ENCODE results near the gene ITIH5.

The ITIH5 gene

DNA sequence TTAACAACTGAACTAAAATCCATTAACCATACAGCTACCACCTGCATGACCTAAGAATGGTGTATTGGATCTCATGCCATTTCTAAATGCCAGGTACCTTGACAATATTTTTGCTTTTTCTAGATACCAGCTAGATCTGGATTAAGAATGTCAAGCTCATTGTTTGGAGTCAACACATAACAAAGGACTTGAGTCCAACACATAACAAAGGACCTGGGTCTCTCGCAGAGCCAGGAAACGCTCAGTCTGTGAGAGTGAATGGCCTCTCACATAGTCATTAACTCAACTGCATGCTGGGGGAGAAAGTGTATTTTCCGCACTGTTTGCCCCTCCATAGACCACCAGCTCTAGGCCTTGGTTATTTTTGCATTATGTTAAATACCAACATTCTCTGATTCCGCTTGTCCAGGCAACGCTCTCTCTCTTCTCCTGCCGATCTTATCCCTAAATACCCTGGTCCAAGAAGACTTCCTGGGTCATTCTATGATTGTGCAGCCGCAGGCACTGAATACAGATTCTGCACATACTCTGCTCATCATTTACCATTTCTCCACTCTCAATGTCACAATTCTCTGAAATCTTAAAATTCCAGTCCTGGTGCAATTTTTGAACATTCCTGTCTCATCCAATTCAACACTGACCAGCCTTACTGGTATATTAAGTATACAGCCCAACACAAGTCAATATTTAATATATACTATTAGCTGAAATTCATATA, 31.2 kb downstream of the ITIH5 start:
- H3K4me3 ChIP-seq (ENCODE audit: low read depth in 1 of 2, low read length in 2 of 2): no peak overlapping the region
- no peak overlapping the region for H3K27ac ChIP-seq (ENCODE audit: low read depth, low read length)
- no peaks in the 10 kb centered on the region for H3K4me1 ChIP-seq (ENCODE audit: control insufficient read depth in 1 of 2, insufficient read depth in 2 of 2, low read length in 2 of 2)
- no peaks in the 10 kb centered on the region for H3K27me3 ChIP-seq (ENCODE audit: control insufficient read depth in 1 of 2, insufficient read depth in 2 of 2, low read length in 2 of 2)
- no peak overlapping the region for H3K9ac ChIP-seq (ENCODE audit: low read depth in 1 of 2, low read length in 2 of 2)
- no peaks in the 10 kb centered on the region for H3K36me3 ChIP-seq (ENCODE audit: control insufficient read depth in 1 of 2, insufficient read depth in 2 of 2, low read length in 2 of 2)
- peaks cover 0 to 4% of the 10 kb centered on the region in 2 donors for H3K9me3 ChIP-seq (ENCODE audit: control insufficient read depth in 1 of 2, low read length in 2 of 2)

DNA sequence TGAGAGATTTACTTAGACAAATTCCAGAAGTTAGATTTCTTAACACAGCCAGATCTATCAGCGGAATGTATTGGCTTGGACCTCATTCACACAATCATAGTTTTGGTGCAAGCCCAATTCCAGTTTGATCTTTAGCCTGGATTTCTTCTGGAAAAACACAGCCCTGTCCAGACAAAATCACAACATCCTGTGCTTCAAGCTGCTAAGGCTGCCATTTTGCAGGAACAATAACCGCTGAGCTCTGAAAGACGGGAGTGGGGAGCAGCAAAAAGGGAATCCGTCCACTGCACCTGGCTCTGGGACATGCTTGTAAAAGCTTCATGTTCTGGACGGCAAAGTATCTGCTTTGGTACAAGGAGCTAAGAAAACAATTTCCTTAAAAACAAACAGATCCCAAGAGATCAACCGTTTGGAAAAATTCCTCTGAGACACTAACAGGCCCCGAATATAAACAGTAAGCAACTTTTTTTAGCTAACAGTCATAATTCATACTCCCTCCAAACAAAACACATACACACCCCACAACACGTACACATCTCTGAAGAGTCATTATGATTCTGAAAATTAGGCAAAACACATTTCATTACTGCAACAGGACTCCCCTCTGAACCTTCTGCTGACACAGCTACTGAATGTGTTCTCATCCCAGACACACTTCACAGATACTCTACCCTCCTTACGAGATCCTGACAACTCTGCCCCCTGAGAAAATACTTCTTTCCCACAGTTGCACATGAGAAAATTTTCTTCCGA, 32.4 kb downstream of the ITIH5 start:
- H3K36me3 ChIP-seq (ENCODE audit: control insufficient read depth in 1 of 2, insufficient read depth in 2 of 2, low read length in 2 of 2): no peaks in the 10 kb centered on the region
- H3K9me3 ChIP-seq (ENCODE audit: control insufficient read depth in 1 of 2, low read length in 2 of 2): peaks cover 0 to 6% of the 10 kb centered on the region in 2 donors
- peak overlapping the region; percentile 49 for H3K27ac ChIP-seq (ENCODE audit: low read depth, low read length)
- no peaks in the 10 kb centered on the region for H3K4me1 ChIP-seq (ENCODE audit: control insufficient read depth in 1 of 2, insufficient read depth in 2 of 2, low read length in 2 of 2)
- H3K4me3 ChIP-seq (ENCODE audit: low read depth in 1 of 2, low read length in 2 of 2): no peak overlapping the region
- H3K27me3 ChIP-seq (ENCODE audit: control insufficient read depth in 1 of 2, insufficient read depth in 2 of 2, low read length in 2 of 2): no peaks in the 10 kb centered on the region
- no peak overlapping the region for H3K9ac ChIP-seq (ENCODE audit: low read depth in 1 of 2, low read length in 2 of 2)

DNA sequence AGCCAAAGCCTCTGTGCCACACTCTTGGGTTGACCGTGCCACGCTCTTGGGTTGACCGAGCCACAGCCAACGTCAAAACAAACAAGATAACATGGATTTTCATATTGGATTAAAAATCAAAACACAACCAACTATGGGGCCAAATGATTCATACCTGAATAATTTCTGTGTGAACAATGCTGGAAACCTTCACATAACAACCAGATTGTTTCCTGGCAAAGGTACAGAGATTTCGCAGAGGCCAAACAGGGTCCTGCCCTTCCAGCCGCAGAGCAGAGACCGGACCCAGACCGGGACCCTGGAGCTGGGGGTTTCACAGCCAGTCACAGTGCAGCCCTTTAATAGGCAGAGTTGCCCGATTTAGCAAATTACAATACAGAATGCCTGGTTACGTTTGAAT, 40.5 kb downstream of the ITIH5 start:
- H3K36me3 ChIP-seq (ENCODE audit: control insufficient read depth in 1 of 2, insufficient read depth in 2 of 2, low read length in 2 of 2): no peaks in the 10 kb centered on the region
- no peaks in the 10 kb centered on the region for H3K4me1 ChIP-seq (ENCODE audit: control insufficient read depth in 1 of 2, insufficient read depth in 2 of 2, low read length in 2 of 2)
- no peak overlapping the region for H3K27ac ChIP-seq (ENCODE audit: low read depth, low read length)
- no peak overlapping the region for H3K9ac ChIP-seq (ENCODE audit: low read depth in 1 of 2, low read length in 2 of 2)
- H3K9me3 ChIP-seq (ENCODE audit: control insufficient read depth in 1 of 2, low read length in 2 of 2): peaks cover 0 to 14% of the 10 kb centered on the region in 2 donors
- H3K4me3 ChIP-seq (ENCODE audit: low read depth in 1 of 2, low read length in 2 of 2): no peak overlapping the region
- no peaks in the 10 kb centered on the region for H3K27me3 ChIP-seq (ENCODE audit: control insufficient read depth in 1 of 2, insufficient read depth in 2 of 2, low read length in 2 of 2)

DNA sequence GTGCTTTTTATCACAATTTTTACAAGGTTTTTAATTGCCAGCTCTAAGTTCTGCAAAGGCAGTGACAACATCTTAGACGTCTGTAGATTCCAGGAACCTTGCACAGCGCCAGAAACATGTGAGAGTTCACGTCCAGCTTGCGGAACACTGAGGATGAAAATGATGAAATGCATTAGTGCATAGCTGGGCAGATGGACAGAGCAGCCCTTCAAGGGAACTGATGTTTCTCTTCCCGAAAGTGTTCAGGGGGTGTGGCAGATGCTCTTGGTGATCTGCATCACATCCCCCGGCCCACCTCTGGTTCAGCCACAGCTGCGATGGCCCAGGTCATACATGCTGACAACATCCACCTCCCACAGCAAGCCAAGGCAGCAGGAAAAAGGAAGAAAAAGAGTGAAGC, 40.9 kb downstream of the ITIH5 start:
- Histone ChIP-seq H3K9me3 (ENCODE audit: control insufficient read depth in 1 of 2, low read length in 2 of 2) (peaks cover 0 to 14% of the 10 kb centered on the region in 2 donors), H3K36me3 (ENCODE audit: control insufficient read depth in 1 of 2, insufficient read depth in 2 of 2, low read length in 2 of 2) (no peaks in the 10 kb centered on the region), H3K4me1 (ENCODE audit: control insufficient read depth in 1 of 2, insufficient read depth in 2 of 2, low read length in 2 of 2) (no peaks in the 10 kb centered on the region), H3K9ac (ENCODE audit: low read depth in 1 of 2, low read length in 2 of 2) (no peak overlapping the region), H3K27ac (ENCODE audit: low read depth, low read length) (no peak overlapping the region), H3K4me3 (ENCODE audit: low read depth in 1 of 2, low read length in 2 of 2) (no peak overlapping the region), H3K27me3 (ENCODE audit: control insufficient read depth in 1 of 2, insufficient read depth in 2 of 2, low read length in 2 of 2) (no peaks in the 10 kb centered on the region)

DNA sequence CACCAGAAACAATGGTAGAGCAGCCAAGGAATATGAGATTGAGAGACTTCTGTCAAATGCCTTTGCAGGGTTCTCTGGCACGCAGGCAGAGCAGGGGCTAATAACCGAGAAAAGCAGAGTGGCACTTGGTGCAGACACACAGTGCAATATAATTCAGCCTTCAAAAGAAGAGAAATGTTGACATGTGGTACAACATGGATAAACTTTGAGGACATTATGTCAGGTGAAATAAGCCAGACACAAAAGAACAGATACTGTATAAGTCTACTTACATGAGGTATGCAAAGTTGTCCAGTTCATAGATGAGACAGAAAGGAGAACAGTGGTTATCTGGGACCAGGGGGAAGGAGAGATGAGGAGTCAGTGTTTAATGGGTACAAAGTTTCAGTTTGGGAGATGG, 41.8 kb downstream of the ITIH5 start:
- Histone ChIP-seq H3K4me3 (ENCODE audit: low read depth in 1 of 2, low read length in 2 of 2) (no peak overlapping the region), H3K9ac (ENCODE audit: low read depth in 1 of 2, low read length in 2 of 2) (no peak overlapping the region), H3K4me1 (ENCODE audit: control insufficient read depth in 1 of 2, insufficient read depth in 2 of 2, low read length in 2 of 2) (no peaks in the 10 kb centered on the region), H3K27ac (ENCODE audit: low read depth, low read length) (no peak overlapping the region), H3K27me3 (ENCODE audit: control insufficient read depth in 1 of 2, insufficient read depth in 2 of 2, low read length in 2 of 2) (no peaks in the 10 kb centered on the region), H3K36me3 (ENCODE audit: control insufficient read depth in 1 of 2, insufficient read depth in 2 of 2, low read length in 2 of 2) (no peaks in the 10 kb centered on the region), H3K9me3 (ENCODE audit: control insufficient read depth in 1 of 2, low read length in 2 of 2) (peaks cover 0 to 14% of the 10 kb centered on the region in 2 donors)

DNA sequence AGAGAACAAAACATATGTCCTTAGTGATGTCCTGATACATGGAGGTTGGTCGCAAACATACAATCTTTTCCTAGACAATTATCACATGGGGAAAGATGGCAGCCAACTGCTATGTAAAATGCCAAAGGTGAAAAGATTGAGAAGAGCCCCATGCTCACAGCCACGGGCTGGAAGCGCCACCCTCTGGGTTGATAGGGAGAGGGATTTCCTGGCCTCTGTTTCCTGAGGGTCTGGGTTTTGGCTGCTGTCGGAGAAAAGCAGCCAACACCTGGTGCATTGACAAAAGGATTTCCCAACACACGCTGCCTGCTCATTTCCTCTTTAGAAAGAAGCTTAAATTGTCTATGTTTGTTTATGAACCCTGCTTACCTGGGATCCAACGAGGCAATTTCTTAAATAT, 43.8 kb downstream of the ITIH5 start:
- no peak overlapping the region for H3K9ac ChIP-seq (ENCODE audit: low read depth in 1 of 2, low read length in 2 of 2)
- H3K27me3 ChIP-seq (ENCODE audit: control insufficient read depth in 1 of 2, insufficient read depth in 2 of 2, low read length in 2 of 2): no peaks in the 10 kb centered on the region
- no peaks in the 10 kb centered on the region for H3K4me1 ChIP-seq (ENCODE audit: control insufficient read depth in 1 of 2, insufficient read depth in 2 of 2, low read length in 2 of 2)
- no peaks in the 10 kb centered on the region for H3K36me3 ChIP-seq (ENCODE audit: control insufficient read depth in 1 of 2, insufficient read depth in 2 of 2, low read length in 2 of 2)
- H3K9me3 ChIP-seq (ENCODE audit: control insufficient read depth in 1 of 2, low read length in 2 of 2): no peaks in the 10 kb centered on the region
- no peak overlapping the region for H3K4me3 ChIP-seq (ENCODE audit: low read depth in 1 of 2, low read length in 2 of 2)
- no peak overlapping the region for H3K27ac ChIP-seq (ENCODE audit: low read depth, low read length)

DNA sequence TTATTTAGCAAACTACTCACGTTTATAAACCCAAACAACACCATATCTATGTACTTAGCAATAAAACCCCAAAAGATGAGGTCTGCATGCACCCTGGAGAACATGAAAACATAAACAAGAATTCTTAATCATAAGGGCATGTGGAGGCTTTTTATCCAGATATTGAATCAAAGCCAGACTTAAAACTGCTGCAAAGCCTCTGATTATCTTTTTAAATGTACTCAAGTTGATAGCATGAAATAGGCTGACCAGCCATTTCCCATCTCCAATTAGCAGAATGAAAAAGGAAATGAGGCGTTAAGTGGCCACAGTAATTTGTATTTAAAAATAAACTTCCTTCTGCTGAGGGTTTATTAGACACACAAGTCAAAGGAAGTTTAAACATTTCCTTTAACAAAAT, 48.3 kb downstream of the ITIH5 start:
- Histone ChIP-seq H3K9ac (ENCODE audit: low read depth in 1 of 2, low read length in 2 of 2) (no peak overlapping the region), H3K9me3 (ENCODE audit: control insufficient read depth in 1 of 2, low read length in 2 of 2) (no peaks in the 10 kb centered on the region), H3K27me3 (ENCODE audit: control insufficient read depth in 1 of 2, insufficient read depth in 2 of 2, low read length in 2 of 2) (peaks cover 0 to 4% of the 10 kb centered on the region in 2 donors), H3K4me3 (ENCODE audit: low read depth in 1 of 2, low read length in 2 of 2) (no peak overlapping the region), H3K4me1 (ENCODE audit: control insufficient read depth in 1 of 2, insufficient read depth in 2 of 2, low read length in 2 of 2) (no peaks in the 10 kb centered on the region), H3K36me3 (ENCODE audit: control insufficient read depth in 1 of 2, insufficient read depth in 2 of 2, low read length in 2 of 2) (no peaks in the 10 kb centered on the region), H3K27ac (ENCODE audit: low read depth, low read length) (no peak overlapping the region)

DNA sequence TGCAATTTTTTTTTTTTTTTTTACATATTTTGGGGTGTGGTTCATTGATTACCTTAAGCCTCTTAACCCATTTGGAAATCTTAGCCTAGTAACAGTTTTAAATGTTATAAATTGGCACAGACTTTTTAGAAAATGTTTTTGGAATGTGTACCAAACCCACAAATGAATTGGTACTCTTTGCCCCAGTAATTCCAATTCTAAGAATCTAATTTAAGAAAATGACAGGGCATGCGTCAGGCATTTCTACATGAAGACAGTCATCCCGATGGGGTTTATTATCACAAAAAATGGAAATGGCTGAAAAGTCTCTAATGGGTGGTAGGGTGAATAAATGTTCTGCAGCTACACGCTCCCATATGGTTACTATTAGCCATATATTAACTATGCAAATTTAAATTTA, 54.9 kb downstream of the ITIH5 start:
- Histone ChIP-seq H3K27ac (ENCODE audit: low read depth, low read length) (no peak overlapping the region), H3K36me3 (ENCODE audit: control insufficient read depth in 1 of 2, insufficient read depth in 2 of 2, low read length in 2 of 2) (no peaks in the 10 kb centered on the region), H3K27me3 (ENCODE audit: control insufficient read depth in 1 of 2, insufficient read depth in 2 of 2, low read length in 2 of 2) (peaks cover 0 to 4% of the 10 kb centered on the region in 2 donors), H3K9me3 (ENCODE audit: control insufficient read depth in 1 of 2, low read length in 2 of 2) (no peaks in the 10 kb centered on the region), H3K4me3 (ENCODE audit: low read depth in 1 of 2, low read length in 2 of 2) (no peak overlapping the region), H3K4me1 (ENCODE audit: control insufficient read depth in 1 of 2, insufficient read depth in 2 of 2, low read length in 2 of 2) (no peaks in the 10 kb centered on the region), H3K9ac (ENCODE audit: low read depth in 1 of 2, low read length in 2 of 2) (no peak overlapping the region)

DNA sequence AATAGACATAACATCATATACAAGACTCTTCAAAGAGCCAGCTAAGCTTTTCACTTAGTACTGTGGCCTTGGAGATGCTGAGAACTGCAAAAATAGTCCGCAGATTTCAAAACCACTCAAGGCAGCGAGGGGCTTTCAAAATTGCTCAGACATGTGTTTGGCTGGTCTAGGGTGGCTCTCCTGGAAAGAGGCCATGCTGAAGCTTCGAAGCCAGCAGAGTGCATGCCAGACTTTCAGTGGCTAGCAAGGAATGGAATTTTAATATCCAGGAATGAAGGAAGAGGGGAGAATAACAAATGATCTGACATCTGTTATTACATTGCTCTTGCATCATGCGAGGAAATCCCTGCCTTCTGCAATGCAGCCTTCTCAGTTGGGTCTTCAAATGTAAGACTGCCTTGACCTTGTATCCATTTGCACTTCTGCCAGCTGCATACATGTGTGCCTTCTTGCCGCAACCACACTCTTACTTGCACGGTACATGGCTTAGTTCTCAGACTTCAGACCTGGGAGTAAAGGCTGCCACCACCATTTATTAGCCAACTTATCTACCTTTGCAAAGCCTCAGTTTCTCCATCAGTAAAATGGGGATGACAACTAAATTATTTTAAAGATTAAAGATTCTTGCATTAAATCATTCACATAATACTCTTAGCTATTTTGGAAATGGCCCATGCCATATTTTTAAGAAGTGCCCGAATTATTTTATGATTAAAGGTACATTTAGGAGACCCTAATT, 55.9 kb downstream of the ITIH5 start:
- H3K9ac ChIP-seq (ENCODE audit: low read depth in 1 of 2, low read length in 2 of 2): no peak overlapping the region
- H3K9me3 ChIP-seq (ENCODE audit: control insufficient read depth in 1 of 2, low read length in 2 of 2): no peaks in the 10 kb centered on the region
- no peaks in the 10 kb centered on the region for H3K36me3 ChIP-seq (ENCODE audit: control insufficient read depth in 1 of 2, insufficient read depth in 2 of 2, low read length in 2 of 2)
- H3K27ac ChIP-seq (ENCODE audit: low read depth, low read length): no peak overlapping the region
- H3K4me3 ChIP-seq (ENCODE audit: low read depth in 1 of 2, low read length in 2 of 2): no peak overlapping the region
- peaks cover 0 to 4% of the 10 kb centered on the region in 2 donors for H3K27me3 ChIP-seq (ENCODE audit: control insufficient read depth in 1 of 2, insufficient read depth in 2 of 2, low read length in 2 of 2)
- no peaks in the 10 kb centered on the region for H3K4me1 ChIP-seq (ENCODE audit: control insufficient read depth in 1 of 2, insufficient read depth in 2 of 2, low read length in 2 of 2)

DNA sequence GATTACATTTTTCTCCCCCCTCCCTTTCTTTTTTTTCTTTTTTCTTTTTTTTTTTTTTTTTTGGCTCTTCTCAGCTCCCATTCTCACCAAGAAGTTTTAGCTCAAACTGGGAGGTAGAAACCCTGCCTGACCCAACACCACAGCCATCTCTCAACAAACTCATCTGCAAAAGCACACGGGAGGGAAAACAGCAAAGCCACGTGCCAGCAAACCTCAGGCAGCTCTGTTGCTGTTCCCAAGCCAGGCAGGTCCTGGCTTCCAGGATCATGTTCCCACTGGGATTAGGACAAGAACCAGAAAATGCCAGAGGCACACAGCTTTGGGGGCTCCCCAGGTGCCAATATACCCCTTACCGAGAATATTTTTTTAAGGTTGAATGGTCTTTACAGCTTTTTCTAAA, 56.7 kb downstream of the ITIH5 start:
- Histone ChIP-seq H3K4me3 (ENCODE audit: low read depth in 1 of 2, low read length in 2 of 2) (no peak overlapping the region), H3K4me1 (ENCODE audit: control insufficient read depth in 1 of 2, insufficient read depth in 2 of 2, low read length in 2 of 2) (no peaks in the 10 kb centered on the region), H3K27ac (ENCODE audit: low read depth, low read length) (no peak overlapping the region), H3K9ac (ENCODE audit: low read depth in 1 of 2, low read length in 2 of 2) (no peak overlapping the region), H3K36me3 (ENCODE audit: control insufficient read depth in 1 of 2, insufficient read depth in 2 of 2, low read length in 2 of 2) (no peaks in the 10 kb centered on the region), H3K9me3 (ENCODE audit: control insufficient read depth in 1 of 2, low read length in 2 of 2) (no peaks in the 10 kb centered on the region), H3K27me3 (ENCODE audit: control insufficient read depth in 1 of 2, insufficient read depth in 2 of 2, low read length in 2 of 2) (no peaks in the 10 kb centered on the region)

All from duodenal mucosa (tissue), 2 donors.